GM21825 (cell line): ENCODE measurements around the gene LRRC58.
"Not testable (repeated sequence)": the region's sequence is repeated elsewhere in the genome, so short reads cannot be mapped to it uniquely, and the experiment has no call there.

Experiments used
- ATAC-seq: cut with Tn5 transposase; IDR thresholded peaks from one replicate; pipeline ENCODE4 v1.9.1; 2021; ENCODE audit warnings: mild to moderate bottlenecking, moderate library complexity; ENCODE audit not compliant: unreplicated experiment

The LRRC58 gene

GRCh38 chr3:120341658-120342346 is 7.4 kb downstream of the LRRC58 start:
- ATAC-seq: no peak

GRCh38 chr3:120339362-120339761 is 9.8 kb downstream of the LRRC58 start:
- no peak for ATAC-seq

- ATAC-seq: no peak
Measured at GRCh38 chr3:120338517-120338916, 10.6 kb downstream of the LRRC58 start.

GRCh38 chr3:120332646-120333045 is 16.5 kb downstream of the LRRC58 start:
- ATAC-seq: no peak

- no peak for ATAC-seq
Measured at GRCh38 chr3:120331076-120331475, 18.1 kb downstream of the LRRC58 start.

GRCh38 chr3:120326784-120327183 is 22.4 kb downstream of the LRRC58 start:
- ATAC-seq: no peak

- no peak for ATAC-seq
Measured at GRCh38 chr3:120324190-120324589, 25.0 kb downstream of the LRRC58 start.

GRCh38 chr3:120323761-120324160 is 25.4 kb downstream of the LRRC58 start:
- ATAC-seq: not testable (repeated sequence)

GRCh38 chr3:120311863-120312794 is 37.0 kb downstream of the LRRC58 start:
- ATAC-seq: no peak

- no peak for ATAC-seq
Measured at GRCh38 chr3:120306519-120307455, 42.4 kb downstream of the LRRC58 start.

- ATAC-seq: no peak
Measured at GRCh38 chr3:120304616-120305015, 44.5 kb downstream of the LRRC58 start.

GRCh38 chr3:120302361-120302760 is 46.8 kb downstream of the LRRC58 start:
- no peak for ATAC-seq

GRCh38 chr3:120300971-120301370 is 48.2 kb downstream of the LRRC58 start:
- ATAC-seq: no peak

- no peak for ATAC-seq
Measured at GRCh38 chr3:120299403-120299802, 49.8 kb downstream of the LRRC58 start.

- ATAC-seq: no peak
Measured at GRCh38 chr3:120298996-120299395, 50.2 kb downstream of the LRRC58 start.

GRCh38 chr3:120291552-120291951 is 57.6 kb downstream of the LRRC58 start:
- not testable (repeated sequence) for ATAC-seq

GRCh38 chr3:120289636-120290035 is 59.5 kb downstream of the LRRC58 start:
- no peak for ATAC-seq

GRCh38 chr3:120286465-120286864 is 62.7 kb downstream of the LRRC58 start:
- ATAC-seq: no peak

GRCh38 chr3:120285508-120285841 is 63.7 kb downstream of the LRRC58 start:
- ATAC-seq: no peak

- no peak for ATAC-seq
Measured at GRCh38 chr3:120284747-120285507, 64.2 kb downstream of the LRRC58 start, which contains the start of gene GPR156. TSS of gene GPR156 (minus strand) at chr3:120285222. CDS start at chr3:120244098, 41,124 bp downstream.
